SKM-1 treated with dmso at 0.1 percent for 144 hours (cell line): ENCODE results near the gene ATG12.
A peak's percentile ranks its signal among the peaks of the same experiment; 100 is the strongest.
"Not testable (repeated sequence)": the region's sequence is repeated elsewhere in the genome, so short reads cannot be mapped to it uniquely, and the experiment has no call there.

Experiments
- DNase-seq: peaks from one replicate; lab custom pipeline; 2025; ENCODE audit not compliant: unreplicated experiment; lab: John Stamatoyannopoulos, UW

ATG12 gene

GRCh38 chr5:115841382-115842088 is at the start of gene ATG12, which contains the start of gene AP3S1:
Gene ATG12 (minus strand): TSS chr5:115841565. CDS start chr5:115841552, 13 bp downstream.
Gene AP3S1 (plus strand): TSS chr5:115841935. CDS start chr5:115842038, 103 bp downstream.
- peak; percentile 89 for DNase-seq

DNA sequence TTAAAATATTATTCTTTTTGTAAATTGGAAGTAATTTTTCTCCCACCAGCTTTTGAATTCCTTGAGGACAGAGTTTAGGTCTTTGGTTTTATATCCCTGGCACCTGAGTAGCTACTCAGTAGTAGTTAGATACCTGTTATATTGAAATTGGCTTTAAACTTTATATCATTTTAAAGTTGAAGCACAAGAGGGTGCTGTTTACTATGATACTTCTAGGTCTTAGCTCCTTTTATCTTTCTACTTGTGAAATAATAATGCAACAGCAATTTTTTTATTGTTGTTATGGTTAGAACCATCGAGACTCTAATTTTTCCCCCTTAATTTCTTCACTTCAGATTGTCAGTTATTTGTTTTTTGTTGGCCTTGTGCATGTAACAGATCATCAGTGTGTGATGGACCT is 46.7 kb upstream of the ATG12 start:
- DNase-seq = no peak

- not testable (repeated sequence) for DNase-seq
Measured at GRCh38 chr5:115885208-115885607, 43.8 kb upstream of the ATG12 start.

- DNase-seq = no peak
Measured at GRCh38 chr5:115884704-115885103, 43.3 kb upstream of the ATG12 start.

GRCh38 chr5:115882434-115882833 is 41.1 kb upstream of the ATG12 start:
- DNase-seq = not testable (repeated sequence)

DNA sequence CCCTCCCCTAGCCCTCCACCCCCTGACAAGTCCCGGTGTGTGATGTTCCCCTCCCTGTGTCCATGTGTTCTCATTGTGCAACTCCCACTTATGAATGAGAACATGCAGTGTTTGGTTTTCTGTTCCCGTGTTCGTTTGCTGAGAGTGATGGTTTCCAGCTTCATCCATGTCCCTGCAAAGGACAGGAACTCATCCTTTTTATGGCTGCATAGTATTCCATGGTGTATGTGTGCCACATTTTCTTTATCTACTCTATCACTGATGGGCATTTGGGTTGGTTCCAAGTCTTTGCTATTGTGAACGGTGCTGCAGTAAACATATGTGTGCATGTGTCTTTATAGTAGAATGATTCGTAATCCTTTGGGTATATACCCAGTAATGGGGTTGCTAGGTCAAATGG is 36.0 kb upstream of the ATG12 start:
- DNase-seq = not testable (repeated sequence)

GRCh38 chr5:115875447-115875846 is 34.1 kb upstream of the ATG12 start:
- no peak for DNase-seq

DNA sequence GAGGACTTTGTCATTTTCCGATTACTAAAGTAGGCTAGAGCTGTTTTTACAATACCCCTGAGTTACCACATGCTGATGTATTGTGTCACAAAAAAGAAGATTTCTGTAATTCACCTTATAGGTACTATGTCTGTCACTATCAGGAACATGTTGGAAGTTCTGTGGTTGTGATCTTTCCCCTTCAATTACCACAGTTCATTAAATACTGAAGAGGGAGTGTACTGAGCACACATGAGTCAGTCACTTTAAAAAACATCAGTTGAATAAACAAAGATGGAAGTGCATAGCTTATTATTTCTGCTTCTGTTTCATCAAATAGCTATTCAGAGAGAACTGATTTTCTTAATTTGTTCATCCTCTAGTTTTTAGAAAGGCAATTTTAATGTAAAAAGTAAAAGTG is 32.0 kb upstream of the ATG12 start:
- DNase-seq = no peak

- no peak for DNase-seq
Measured at GRCh38 chr5:115872447-115872846, 31.1 kb upstream of the ATG12 start.

DNA sequence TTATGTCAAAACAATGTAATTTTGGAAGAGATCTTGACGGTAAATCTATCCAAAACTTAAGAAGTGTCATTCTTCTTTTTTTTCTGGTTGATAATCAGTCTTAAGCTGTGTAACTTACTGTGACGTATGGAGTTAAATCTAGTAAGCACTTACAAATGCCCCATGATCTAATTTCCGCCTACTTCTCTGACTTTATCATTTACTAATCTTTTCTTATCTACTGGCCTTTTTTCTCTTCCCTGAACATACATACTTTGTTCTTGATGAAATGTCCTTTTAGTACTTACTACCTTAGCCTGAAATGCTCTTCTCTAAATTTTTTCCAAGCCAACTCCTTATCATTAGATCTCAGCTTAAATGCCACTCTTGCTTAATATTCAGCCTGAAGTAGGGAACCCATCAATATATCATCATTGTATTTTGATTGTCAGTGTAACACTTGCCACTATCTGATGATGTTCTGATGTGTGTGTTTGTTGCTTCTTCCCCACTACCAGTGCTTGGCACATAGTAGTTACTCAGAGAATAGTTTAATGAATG is 28.0 kb upstream of the ATG12 start:
- DNase-seq = no peak

GRCh38 chr5:115859378-115859777 is 18.0 kb upstream of the ATG12 start:
- DNase-seq = no peak

- DNase-seq = no peak
Measured at GRCh38 chr5:115858396-115858795, 17.0 kb upstream of the ATG12 start.

DNA sequence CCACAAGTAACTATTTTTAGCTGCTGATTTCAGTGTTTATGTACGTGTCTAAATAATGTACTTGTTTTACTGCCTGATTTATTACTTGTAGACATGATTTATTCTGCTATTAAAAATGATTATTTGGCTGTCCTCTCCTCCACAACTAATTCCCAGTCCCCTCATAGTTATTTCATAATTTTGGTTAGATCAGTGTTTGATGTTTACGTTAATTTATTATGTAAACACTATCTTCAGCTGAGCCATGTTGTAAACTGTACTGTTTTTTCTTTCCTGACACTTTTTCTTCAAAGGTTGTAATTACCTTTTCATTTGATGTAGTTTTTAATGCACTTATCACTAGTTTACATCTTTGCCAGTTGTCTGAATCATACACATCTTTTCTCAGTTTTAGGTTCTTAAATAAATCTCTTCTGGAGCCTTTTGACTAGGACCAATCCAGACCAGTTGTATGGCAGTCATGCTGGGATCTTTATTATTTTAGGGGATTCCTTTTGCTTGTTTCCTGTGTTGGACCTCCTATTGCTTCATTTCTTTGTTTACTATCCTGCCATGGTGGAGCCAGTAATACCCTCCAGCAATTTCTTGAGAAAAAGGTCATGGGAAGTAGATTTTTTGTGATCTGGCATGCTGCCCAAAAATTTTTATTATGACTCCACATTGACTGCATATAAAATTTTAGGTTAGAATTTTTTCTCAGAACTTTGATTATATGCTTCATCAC is 16.4 kb upstream of the ATG12 start:
- DNase-seq = no peak

DNA sequence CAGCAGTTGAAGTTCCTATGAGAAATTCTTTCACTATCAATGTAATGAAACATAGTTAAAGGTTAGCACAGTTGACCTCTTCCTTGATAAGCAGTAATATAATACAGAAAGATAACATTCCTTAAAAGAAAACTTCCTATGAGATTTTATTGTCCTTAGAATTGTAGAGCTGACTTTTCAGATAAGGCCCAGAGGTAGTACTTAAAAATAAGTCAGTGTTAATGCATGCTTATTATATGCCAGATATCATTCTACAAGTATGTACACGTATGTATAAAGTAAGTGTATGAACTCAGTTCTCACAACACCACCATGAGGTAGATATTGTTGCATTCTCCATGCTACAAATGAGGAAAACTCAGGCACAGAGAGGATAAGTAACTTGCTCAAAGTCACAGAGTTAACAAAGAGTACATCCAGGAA is 15.7 kb upstream of the ATG12 start:
- DNase-seq = no peak

DNA sequence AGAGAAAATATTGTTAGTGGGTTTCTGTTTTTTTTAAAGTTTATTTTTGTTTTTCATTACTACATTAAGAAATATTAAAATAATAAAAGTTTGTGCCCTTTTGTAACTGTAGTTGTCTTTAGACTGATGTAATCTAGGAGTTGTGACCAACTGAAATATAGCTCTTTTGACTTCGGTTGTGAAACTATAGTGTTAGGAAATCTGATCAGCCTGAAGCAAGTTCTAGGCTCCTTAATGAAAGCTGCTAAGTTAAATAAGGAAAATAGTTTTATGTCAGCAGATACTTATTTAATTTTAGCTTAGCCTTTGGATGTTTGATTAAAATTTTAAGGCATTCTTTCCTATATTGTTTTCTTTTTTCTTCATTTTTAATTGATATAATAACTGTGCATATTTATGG is 14.6 kb upstream of the ATG12 start:
- peak; percentile 57 for DNase-seq

DNA sequence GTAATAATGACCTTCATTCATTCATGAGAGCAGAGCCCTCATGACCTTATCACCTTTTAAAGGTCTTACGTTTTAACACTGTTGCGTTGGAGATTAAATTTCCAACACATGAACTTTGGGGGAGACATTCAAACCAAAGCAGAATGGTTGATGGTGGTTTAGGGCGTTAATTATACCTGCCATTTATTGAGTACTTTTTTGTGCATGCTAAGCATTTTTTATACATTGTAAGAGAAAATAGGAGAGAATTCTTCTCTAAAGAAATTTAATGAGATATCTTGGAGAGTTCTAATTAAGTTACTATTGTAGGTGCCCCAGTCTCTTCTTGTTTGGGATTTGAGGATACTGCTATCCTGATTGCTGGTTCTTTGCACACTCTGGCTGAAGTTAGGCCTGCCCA is 12.8 kb upstream of the ATG12 start:
- DNase-seq = no peak

DNA sequence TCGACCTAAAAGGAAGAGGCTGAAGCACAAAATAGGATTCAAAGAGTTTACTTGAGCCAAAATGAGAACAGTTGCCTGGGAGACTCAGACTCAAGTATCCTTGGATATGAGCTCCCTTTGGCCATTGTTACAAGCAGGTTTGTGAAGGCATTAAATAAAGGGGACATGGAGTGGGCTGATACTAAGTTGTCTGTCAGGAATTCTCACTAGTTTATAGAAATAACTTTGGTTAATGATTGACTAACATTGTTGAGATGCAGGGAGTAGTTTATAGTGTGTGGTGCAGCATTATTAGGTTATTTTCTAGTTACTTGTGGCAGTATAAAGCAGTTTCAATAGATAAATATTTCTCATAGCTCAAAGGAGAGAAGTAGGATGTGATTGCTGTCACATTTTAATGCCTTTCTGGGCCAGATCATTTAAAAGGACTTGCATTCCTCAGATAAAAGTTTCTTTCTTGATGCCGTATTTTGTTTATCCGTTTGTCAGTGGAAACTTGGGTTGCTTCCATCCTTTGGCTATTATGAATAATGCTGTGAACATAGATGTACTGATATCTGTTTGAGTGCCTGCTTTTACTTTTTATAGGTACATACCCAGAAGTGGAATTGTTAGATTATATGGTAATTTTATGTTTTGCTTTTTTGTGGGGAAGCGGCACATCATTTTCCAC is 9.5 kb upstream of the ATG12 start:
- DNase-seq = no peak

DNA sequence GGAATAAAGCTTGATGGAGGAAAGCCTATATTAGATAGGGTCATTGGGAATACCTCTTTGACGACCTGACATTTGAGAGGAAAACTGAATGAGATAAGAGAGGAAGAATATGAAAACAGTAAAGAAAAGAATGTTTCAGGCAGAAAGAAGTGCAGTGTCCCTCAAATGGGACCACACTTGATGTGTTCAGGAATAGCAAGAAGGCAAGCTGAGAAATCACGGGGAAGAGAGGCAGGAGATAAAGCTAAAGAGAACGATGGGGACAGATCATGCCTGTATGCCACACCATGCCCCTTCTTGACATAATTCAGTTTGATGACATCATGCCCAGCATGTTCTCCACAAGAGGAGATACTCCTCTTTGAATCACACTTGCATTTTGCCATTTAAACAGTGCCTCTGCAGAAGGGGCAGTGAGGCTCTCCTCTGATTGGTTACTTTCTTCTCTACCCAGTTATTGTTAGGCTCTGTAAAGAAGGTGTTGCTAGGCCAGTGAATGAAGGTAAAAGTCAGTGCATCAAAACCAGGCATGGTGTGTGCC is 8.0 kb upstream of the ATG12 start:
- no peak for DNase-seq

DNA sequence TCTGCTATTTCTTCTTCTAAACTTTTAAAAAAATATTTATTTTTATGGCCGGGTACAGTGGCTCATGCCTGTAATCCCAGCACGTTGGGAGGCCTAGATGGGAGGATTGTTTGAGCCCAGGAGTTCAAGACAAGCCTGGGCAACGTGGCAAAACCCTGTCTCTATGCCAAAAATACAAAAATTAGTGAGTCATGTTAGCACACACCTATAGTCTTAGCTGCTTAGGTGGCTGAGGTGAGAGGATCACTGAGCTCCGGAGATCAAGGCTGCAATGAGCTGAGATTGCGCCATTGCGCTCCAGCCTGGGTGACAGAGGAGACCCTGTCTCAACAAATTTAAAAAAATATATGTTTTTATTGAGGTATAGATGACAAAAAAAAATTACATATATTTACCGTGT is 5.9 kb upstream of the ATG12 start:
- DNase-seq = no peak

- DNase-seq = no peak
Measured at GRCh38 chr5:115844321-115844817, 3.0 kb upstream of the ATG12 start.

DNA sequence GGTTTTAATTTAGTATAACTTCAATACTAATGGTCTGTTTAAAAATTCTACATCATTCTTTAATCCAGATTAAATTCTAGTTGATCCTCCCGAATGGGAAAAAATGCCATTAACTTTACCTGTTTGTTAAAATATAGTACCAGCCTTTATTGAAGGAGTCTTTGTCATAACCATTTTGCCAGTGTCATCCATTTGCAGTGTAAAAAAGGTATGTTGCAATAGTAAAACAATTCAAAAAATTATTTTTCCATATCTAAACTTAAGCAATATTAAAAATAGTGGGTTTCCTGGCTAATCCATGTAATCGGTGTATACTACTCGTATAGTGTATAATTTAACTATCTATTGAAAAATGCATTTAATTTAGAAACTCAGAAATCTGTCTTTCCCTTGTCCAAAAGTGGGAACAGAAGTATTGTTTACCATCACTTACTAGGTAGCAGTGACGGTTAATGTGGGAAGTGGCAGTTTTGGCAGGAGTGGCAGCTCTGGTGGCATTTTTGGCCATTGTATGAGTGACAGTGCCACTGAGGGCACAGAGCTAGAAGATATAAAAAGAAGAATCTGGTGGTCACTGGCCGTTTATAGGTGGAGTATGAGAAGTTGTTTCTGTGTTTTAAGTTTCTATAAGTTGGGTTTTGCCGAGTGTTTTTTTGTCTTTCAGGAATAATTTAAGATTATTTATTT is 2.2 kb upstream of the ATG12 start:
- DNase-seq = no peak
